Stimulated activated CD4-positive, alpha-beta T cell treated with anti-CD3 and anti-CD28 coated beads, Interleukin-2, amount 100 ng/mL, for 24 hours (primary cell): ENCODE measurements around the gene DGKD.

Experiments used
- DNase-seq, 2 donors: peaks; one replicate each; pipeline ENCODE4 v3.0.0-alpha.2; 2020

Gene DGKD

GRCh38 chr2:233448220-233448559 is 93.9 kb downstream of the DGKD start:
- DNase-seq, result peak in 1 of 2 donors; percentile 14

GRCh38 chr2:233448575-233448974 is 94.3 kb downstream of the DGKD start:
- DNase-seq, result no peak

GRCh38 chr2:233449081-233449901 is 95.0 kb downstream of the DGKD start:
- no peak for DNase-seq

GRCh38 chr2:233449921-233450863 is 95.9 kb downstream of the DGKD start:
- no peak for DNase-seq

- DNase-seq, result no peak
These were observed 96.7 kb downstream of the DGKD start for GRCh38 chr2:233450864-233451575.

- DNase-seq, result no peak
These were observed 97.7 kb downstream of the DGKD start for GRCh38 chr2:233451950-233452349.

- DNase-seq, result no peak
These were observed 99.0 kb downstream of the DGKD start for GRCh38 chr2:233453111-233453915.

GRCh38 chr2:233453916-233454315 is 99.6 kb downstream of the DGKD start:
- DNase-seq, result no peak

- DNase-seq, result no peak
These were observed 100.7 kb downstream of the DGKD start for GRCh38 chr2:233455006-233455405.

GRCh38 chr2:233455491-233455890 is 101.2 kb downstream of the DGKD start:
- DNase-seq, result no peak

GRCh38 chr2:233456111-233456510 is 101.8 kb downstream of the DGKD start:
- DNase-seq, result no peak

GRCh38 chr2:233456934-233457333 is 102.6 kb downstream of the DGKD start:
- no peak for DNase-seq

- DNase-seq, result no peak
These were observed 103.1 kb downstream of the DGKD start for GRCh38 chr2:233457356-233457755.

GRCh38 chr2:233458031-233458610 is 103.8 kb downstream of the DGKD start:
- no peak for DNase-seq

GRCh38 chr2:233458826-233459225 is 104.5 kb downstream of the DGKD start:
- DNase-seq, result no peak

- no peak for DNase-seq
These were observed 105.1 kb downstream of the DGKD start for GRCh38 chr2:233459426-233459825.

GRCh38 chr2:233460726-233461441 is 106.6 kb downstream of the DGKD start:
- DNase-seq, result no peak

GRCh38 chr2:233461481-233461891 is 107.2 kb downstream of the DGKD start:
- no peak for DNase-seq

- no peak for DNase-seq
These were observed 108.0 kb downstream of the DGKD start for GRCh38 chr2:233462202-233462785.

- no peak for DNase-seq
These were observed 108.7 kb downstream of the DGKD start for GRCh38 chr2:233462826-233463470.
